C4-2B (cell line): ENCODE results near the gene SC5D.

Experiments
- H3K27ac ChIP-seq: fragments of 450-650 bp; 2 replicates; pipeline ENCODE4 v1.5.1; 2017
- CTCF ChIP-seq: fragments of 450-650 bp; conservative IDR thresholded peaks from 2 replicates; pipeline ENCODE4 v1.5.1; 2017; ENCODE audit warnings: mild to moderate bottlenecking
- ZFX ChIP-seq: fragments of 450-650 bp; IDR thresholded peaks from 2 replicates; pipeline ENCODE4 v1.6.1; 2017

Gene SC5D

GRCh38 chr11:121329781-121330395, 37.3 kb downstream of the SC5D start:
- no peak for TF ChIP-seq CTCF
- TF ChIP-seq ZFX: no peak
- no peak overlapping the region for H3K27ac ChIP-seq

GRCh38 chr11:121330614-121331435, 38.3 kb downstream of the SC5D start:
- TF ChIP-seq ZFX (no peak), CTCF (no peak)
- no peak overlapping the region for H3K27ac ChIP-seq

- TF ChIP-seq ZFX: no peak
- peak; percentile 41 for TF ChIP-seq CTCF
- H3K27ac ChIP-seq: no peak overlapping the region
Observed at GRCh38 chr11:121334973-121335710, 42.6 kb downstream of the SC5D start.

GRCh38 chr11:121336279-121336937, 43.8 kb downstream of the SC5D start:
- H3K27ac ChIP-seq: no peak overlapping the region
- TF ChIP-seq CTCF (no peak), ZFX (no peak)

DNA sequence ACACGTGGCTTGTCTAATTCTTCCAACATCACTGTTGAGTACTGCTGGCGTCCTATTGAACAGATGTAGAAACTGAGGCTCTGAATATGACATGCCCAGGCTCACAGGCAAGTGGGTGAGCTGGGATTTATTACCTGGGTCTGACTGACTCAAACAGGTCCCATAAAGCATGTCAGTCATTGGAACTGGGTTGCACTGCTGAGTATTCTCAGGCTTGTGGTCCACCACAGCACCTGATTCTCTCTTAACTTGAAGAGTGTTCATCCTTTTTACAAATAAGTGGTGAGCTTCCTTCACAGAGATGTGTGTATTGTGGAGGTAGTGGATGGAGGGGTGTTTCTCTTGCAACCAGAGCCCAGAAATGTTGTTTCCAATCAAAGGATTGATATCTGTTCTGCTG, 44.5 kb downstream of the SC5D start:
- TF ChIP-seq CTCF: no peak
- TF ChIP-seq ZFX: no peak
- no peak overlapping the region for H3K27ac ChIP-seq

DNA sequence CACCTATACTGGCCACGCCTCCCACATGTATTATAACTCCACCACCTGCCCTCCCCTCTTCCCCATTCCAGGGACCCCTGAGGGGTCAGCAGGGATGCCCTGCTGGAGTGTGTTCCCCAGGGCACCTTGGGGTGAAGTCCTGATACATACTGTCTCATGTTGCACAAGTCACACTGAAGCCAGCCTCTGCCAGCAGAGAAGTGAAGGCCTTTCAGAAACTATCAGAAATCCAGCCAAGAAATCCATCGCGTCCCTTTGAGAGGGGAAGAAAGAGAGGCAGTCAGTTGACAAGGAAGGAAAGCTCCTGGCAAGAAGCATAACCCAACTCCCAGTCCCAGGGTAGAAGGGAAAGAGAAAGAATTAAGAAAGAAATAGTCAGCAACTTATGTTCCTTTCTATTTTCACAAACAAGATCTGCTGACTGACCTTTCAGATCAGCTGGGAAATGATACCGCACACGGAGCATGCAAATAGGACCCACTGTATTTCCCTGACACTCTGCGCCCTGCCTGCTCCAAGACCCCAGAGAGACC, 45.2 kb downstream of the SC5D start:
- TF ChIP-seq ZFX: no peak
- no peak for TF ChIP-seq CTCF
- H3K27ac ChIP-seq: no peak overlapping the region
